MCF 10A (cell line): Measurements from ENCODE around the gene GUSB. TPM values are rescaled to one million over a fixed set of nuclear protein-coding genes. Genes with fewer than 3 reads are reported as not detected.
A peak's percentile ranks its signal among the peaks of the same experiment; 100 is the strongest.
"Not testable (repeated sequence)": the region's sequence is repeated elsewhere in the genome, so short reads cannot be mapped to it uniquely, and the experiment has no call there.

Experiments used
- BruUV-seq: library from RNA; stranded (reverse); fragments of 400-500 nt; replicated peaks from 2 replicates; lab custom pipeline; 2021; lab: Mats Ljungman, UMichigan
- CTCF ChIA-PET: fragments of 300-600 bp; sonication (Branson Sonifier 250); formaldehyde crosslinking; extraction: SDS; loops from one replicate; lab custom pipeline; 2021; ENCODE audit warnings: antibody characterized with exemption, inconsistent platforms; lab: Yijun Ruan, JAX
- POLR2A ChIA-PET: fragments of 300-600, 350-650 bp; sonication (Branson Sonifier 250); formaldehyde crosslinking; extraction: SDS; loops from one replicate; lab custom pipeline; 2020; ENCODE audit warnings: antibody characterized with exemption, inconsistent platforms; lab: Yijun Ruan, JAX
- DNase-seq: peaks from one replicate; pipeline ENCODE4 v3.0.0-alpha.2; 2018; ENCODE audit not compliant: unreplicated experiment
- H3K27ac Mint-ChIP-seq: one replicate; pipeline ENCODE4 v1.8.0; 2022; ENCODE audit warnings: mild to moderate bottlenecking, low read depth, mixed read lengths; ENCODE audit not compliant: unreplicated experiment
- H3K27me3 Mint-ChIP-seq: one replicate; pipeline ENCODE4 v1.8.0; 2022; ENCODE audit warnings: mixed read lengths; ENCODE audit not compliant: insufficient read depth, unreplicated experiment
- H3K36me3 Mint-ChIP-seq: one replicate; pipeline ENCODE4 v1.8.0; 2022; ENCODE audit warnings: mild to moderate bottlenecking, moderate library complexity, mixed read lengths; ENCODE audit not compliant: insufficient read depth, unreplicated experiment
- H3K4me1 Mint-ChIP-seq: one replicate; pipeline ENCODE4 v1.8.0; 2022; ENCODE audit warnings: mixed read lengths; ENCODE audit not compliant: insufficient read depth, unreplicated experiment
- H3K4me3 Mint-ChIP-seq: one replicate; pipeline ENCODE4 v1.8.0; 2022; ENCODE audit warnings: mild to moderate bottlenecking, moderate library complexity, mixed read lengths; ENCODE audit not compliant: unreplicated experiment
- H3K9me3 Mint-ChIP-seq: one replicate; pipeline ENCODE4 v1.8.0; 2022; ENCODE audit warnings: mixed read lengths; ENCODE audit not compliant: unreplicated experiment
- CTCF ChIP-seq: fragments of 200-600 bp; IDR thresholded peaks from one replicate; pipeline ENCODE4 v1.8.0; 2022; ENCODE audit warnings: antibody characterized with exemption, mild to moderate bottlenecking; ENCODE audit not compliant: unreplicated experiment
- intact Hi-C: fragments of 100-400 bp; cut with micrococcal nuclease; formaldehyde crosslinking; loops from 2 replicates; pipeline ENCODE4 v1.14.1; 2022
- total RNA-seq: library from RNA; stranded (reverse); gene quantifications from 2 replicates; pipeline ENCODE4 v1.2.3, GENCODE V29; 2022

Gene GUSB
- total RNA-seq, 1 experiment from 2014 or later: 35.0 TPM

DNA sequence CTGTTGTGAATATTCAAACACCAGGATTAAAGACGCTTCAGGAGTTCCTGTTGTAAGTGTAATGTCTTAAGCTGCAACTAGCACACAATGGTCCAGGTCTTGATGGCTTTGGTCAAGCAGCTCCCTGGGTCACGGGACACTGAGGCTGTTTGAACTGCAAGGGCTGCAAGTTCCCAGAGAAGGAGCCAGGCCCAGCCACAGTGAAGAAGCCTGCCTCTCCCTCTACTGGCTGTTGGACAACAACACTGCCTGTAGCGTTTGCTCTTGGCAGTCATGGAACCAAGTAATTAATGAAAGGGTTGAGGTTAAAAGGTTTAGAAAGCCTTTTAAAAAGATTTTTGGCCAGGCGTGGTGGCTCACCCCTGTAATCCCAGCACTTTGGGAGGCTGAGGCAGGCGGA, 31.9 kb upstream of the GUSB start:
- Mint-ChIP-seq H3K9me3 (no peaks in the 10 kb centered on the region), H3K27ac (no peak overlapping the region), H3K36me3 (no peaks in the 10 kb centered on the region), H3K27me3 (no peaks in the 10 kb centered on the region), H3K4me3 (no peak overlapping the region), H3K4me1 (peaks cover 17% of the 10 kb centered on the region)
- intact Hi-C loops: loop anchor here (1.0 kb wide), 1 partner anchor 292 kb away; no protein-coding TSS in a partner anchor
- BruUV-seq: no TSS peak
- POLR2A ChIA-PET: interaction anchor here (0.6 to 0.9 kb wide), 4 partner anchors 8 to 412 kb away, joined by 3 to 4 read pairs (median 3); no protein-coding TSS in a partner anchor
- TF ChIP-seq CTCF: peak; percentile 34
- CTCF ChIA-PET: interaction anchor here (0.6 to 1.5 kb wide), 3 partner anchors 17 to 282 kb away, joined by 3 to 6 read pairs (median 3); partner anchors contain the start of gene GUSB
- DNase-seq: peak; percentile 60

GRCh38 chr7:66007232-66007631, 25.2 kb upstream of the GUSB start:
- POLR2A ChIA-PET: no interaction called here
- no peak for TF ChIP-seq CTCF
- Mint-ChIP-seq H3K9me3 (no peaks in the 10 kb centered on the region), H3K27ac (no peak overlapping the region), H3K4me1 (peaks cover 5% of the 10 kb centered on the region), H3K36me3 (no peaks in the 10 kb centered on the region), H3K4me3 (no peak overlapping the region), H3K27me3 (no peaks in the 10 kb centered on the region)
- no peak for DNase-seq
- BruUV-seq: no TSS peak
- CTCF ChIA-PET: interaction anchor here (0.7 kb wide), 1 partner anchor 20 kb away, joined by 3 read pairs; no protein-coding TSS in a partner anchor
- intact Hi-C loops: no loop called here

DNA sequence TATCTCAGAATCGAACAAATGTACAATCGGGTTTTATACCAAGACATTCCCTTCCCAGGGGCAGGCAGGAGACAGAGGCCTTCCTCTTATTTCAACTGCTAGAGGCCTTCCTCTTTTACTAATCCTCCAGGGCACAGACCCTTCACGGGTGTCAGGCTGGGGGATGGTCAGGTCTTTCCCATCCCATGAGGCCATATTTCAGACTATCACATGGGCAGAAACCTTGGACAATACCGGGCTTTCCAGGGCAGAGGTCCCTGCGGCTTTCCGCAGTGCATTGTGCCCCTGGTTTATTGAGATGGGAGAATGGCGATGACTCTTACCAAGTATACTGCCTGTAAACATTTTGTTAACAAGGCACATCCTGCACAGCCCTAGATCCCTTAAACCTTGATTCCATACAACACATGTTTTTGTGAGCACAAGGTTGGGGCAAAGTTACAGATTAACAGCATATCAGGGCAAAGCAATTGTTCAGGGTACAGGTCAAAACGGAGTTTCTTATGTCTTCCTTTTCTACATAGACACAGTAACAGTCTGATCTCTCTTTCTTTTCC, 23.2 kb upstream of the GUSB start:
- H3K36me3 Mint-ChIP-seq, H3K27me3 Mint-ChIP-seq, H3K4me1 Mint-ChIP-seq, H3K9me3 Mint-ChIP-seq, H3K4me3 Mint-ChIP-seq, DNase-seq, intact Hi-C loops, H3K27ac Mint-ChIP-seq, BruUV-seq: not testable (repeated sequence)
- POLR2A ChIA-PET: interaction anchor here (0.7 kb wide), 1 partner anchor 9 kb away, joined by 3 read pairs; no protein-coding TSS in a partner anchor
- CTCF ChIA-PET: interaction anchor here (0.6 to 0.8 kb wide), 3 partner anchors 28 to 150 kb away, joined by 3 to 4 read pairs (median 3); no protein-coding TSS in a partner anchor

DNA sequence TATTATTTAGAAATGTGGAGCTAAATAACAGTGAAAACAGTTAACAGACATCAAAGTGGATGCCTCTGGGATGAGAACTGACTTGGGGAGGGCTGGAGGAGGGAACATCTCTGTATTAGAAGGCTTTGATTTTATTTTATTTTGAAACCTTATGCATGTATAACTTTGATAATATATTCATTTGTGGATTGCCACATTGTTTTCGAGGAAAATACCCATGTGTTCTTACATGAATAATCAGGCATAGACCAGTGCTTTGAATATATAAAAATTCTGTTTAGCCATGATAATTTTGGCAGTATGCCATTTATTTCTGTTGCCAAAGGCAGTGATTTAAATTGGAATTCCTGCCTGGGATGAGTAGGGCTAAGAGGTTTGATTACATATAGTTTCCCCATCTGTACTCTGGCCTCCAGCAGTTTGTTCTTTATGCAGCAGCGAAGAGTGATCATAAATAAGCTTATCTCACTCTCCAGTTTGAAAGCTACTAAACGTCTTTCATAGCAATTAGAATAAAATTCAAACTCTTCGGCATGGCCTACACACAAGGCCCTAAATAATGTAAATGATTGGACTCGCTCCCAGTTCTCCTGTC, 18.9 kb upstream of the GUSB start:
- CTCF ChIA-PET: interaction anchor here (0.6 kb wide), 1 partner anchor 85 kb away, joined by 3 read pairs; no protein-coding TSS in a partner anchor
- DNase-seq, H3K4me1 Mint-ChIP-seq, H3K27me3 Mint-ChIP-seq, H3K4me3 Mint-ChIP-seq, BruUV-seq, POLR2A ChIA-PET, H3K27ac Mint-ChIP-seq, H3K9me3 Mint-ChIP-seq, intact Hi-C loops, H3K36me3 Mint-ChIP-seq: not testable (repeated sequence)

GRCh38 chr7:65994984-65995383, 13.0 kb upstream of the GUSB start:
- BruUV-seq, CTCF ChIA-PET, DNase-seq, H3K4me3 Mint-ChIP-seq, H3K27ac Mint-ChIP-seq, intact Hi-C loops, H3K9me3 Mint-ChIP-seq, H3K36me3 Mint-ChIP-seq, POLR2A ChIA-PET, H3K4me1 Mint-ChIP-seq, H3K27me3 Mint-ChIP-seq: not testable (repeated sequence)
